Testis (tissue), 2 donors: ENCODE measurements around the gene KRT27.

Experiments
- CTCF ChIP-seq, 3 experiments: fragments of 450-650 bp in 2 of 3; fragments of 200-600 bp in 1 of 3; sonication (generic) in 1 of 3; IDR thresholded peaks; one replicate each; pipeline ENCODE4 v1.5.1; 2016 to 2019; ENCODE audit warnings: antibody characterized with exemption in 3 of 3, mild to moderate bottlenecking in 2 of 3, moderate library complexity in 1 of 3
- POLR2A ChIP-seq: fragments of 450-650 bp; IDR thresholded peaks from one replicate; pipeline ENCODE4 v1.6.1; 2017; ENCODE audit warnings: antibody characterized with exemption, mild to moderate bottlenecking, moderate library complexity

DNA sequence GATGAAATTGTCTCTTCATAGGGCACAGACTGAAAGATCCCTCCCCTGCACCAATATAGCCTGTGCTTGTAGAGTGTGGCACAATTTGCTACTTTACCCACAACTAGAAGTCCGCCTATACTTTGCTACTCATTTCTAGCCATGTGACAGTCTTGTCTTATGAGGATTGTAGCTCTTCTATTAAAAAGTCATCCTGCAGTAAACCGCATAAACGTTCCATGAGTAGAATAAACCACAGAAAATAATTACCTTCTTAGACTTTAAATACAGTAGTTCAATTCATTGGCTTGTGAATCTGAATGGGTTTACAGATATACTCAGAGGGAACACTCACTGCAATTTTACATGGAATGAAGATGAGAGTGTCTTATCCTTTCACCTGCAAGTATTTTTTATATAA, 4.4 kb downstream of the KRT27 start:
- no peak for TF ChIP-seq CTCF (IDR thresholded peaks at IDR 0.05)
- no peak for TF ChIP-seq POLR2A
